ENCODE measurements around the gene NNT.
"Not testable (repeated sequence)": the region's sequence is repeated elsewhere in the genome, so short reads cannot be mapped to it uniquely, and the experiment has no call there.

Gene NNT

GRCh38 chr5:43602461-43603343 lies at the start of gene NNT:
Gene NNT (plus strand): TSS chr5:43603180. CDS start chr5:43609196, 6,016 bp downstream.
- H3K27me3 Mint-ChIP-seq: no peaks in the 10 kb centered on the region
- H3K9me3 Mint-ChIP-seq: no peaks in the 10 kb centered on the region
- peak within 1 kb of the TSS; percentile 99 for H3K27ac Mint-ChIP-seq
- peaks cover 12% of the 10 kb centered on the region for H3K36me3 Mint-ChIP-seq
- peaks cover 51% of the 10 kb centered on the region for H3K4me1 Mint-ChIP-seq
- peak within 1 kb of the TSS; percentile 93 for H3K4me3 Mint-ChIP-seq

DNA sequence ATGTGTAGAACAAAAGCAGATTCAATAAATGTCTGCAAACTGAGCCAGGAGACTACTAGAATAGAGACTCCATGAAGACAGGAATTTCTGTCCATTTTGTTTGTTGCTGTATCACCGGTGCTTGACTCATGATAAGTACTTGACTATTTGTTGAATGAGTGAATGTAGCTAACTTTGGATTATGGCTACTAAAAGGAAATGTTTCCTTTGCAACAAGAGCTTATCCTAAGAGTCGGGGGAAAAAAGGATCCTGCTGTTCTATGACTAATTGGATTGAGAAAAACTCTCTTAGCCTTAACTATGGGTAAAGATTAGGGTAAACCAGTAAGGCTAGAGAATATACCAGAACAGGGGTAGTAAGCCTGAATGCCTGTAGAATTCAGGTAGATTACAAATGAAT lies 49.6 kb upstream of the NNT start:
- peaks cover 3% of the 10 kb centered on the region for H3K36me3 Mint-ChIP-seq
- H3K9me3 Mint-ChIP-seq: no peaks in the 10 kb centered on the region
- H3K27ac Mint-ChIP-seq: no peak overlapping the region

DNA sequence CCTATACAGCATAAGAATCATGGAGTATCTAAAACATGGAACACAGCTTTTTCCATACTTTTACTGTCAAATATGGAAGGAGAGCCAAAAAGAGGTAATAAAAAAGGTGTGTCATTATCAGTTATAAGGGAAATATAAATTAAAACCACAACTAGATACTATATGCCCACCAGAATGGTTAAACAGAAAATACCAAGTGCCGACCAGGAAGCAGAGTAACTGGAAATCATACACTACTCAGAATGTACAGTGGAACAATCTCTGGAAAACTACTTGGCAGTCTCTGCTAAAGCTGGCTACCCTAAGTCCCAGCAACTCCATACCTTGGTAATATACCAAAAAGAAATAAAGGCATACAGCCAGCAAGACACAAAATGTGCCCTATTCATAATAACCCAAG lies 48.5 kb upstream of the NNT start:
- no peaks in the 10 kb centered on the region for H3K36me3 Mint-ChIP-seq
- H3K4me1 Mint-ChIP-seq: peaks cover 10% of the 10 kb centered on the region
- H3K27ac Mint-ChIP-seq: no peak overlapping the region
- no peaks in the 10 kb centered on the region for H3K27me3 Mint-ChIP-seq
- H3K9me3 Mint-ChIP-seq: no peaks in the 10 kb centered on the region
- H3K4me3 Mint-ChIP-seq: no peak overlapping the region

More for the DNA sequence above, 49.6 kb upstream of the NNT start:
- no peak overlapping the region for H3K4me3 Mint-ChIP-seq
- H3K27me3 Mint-ChIP-seq: no peaks in the 10 kb centered on the region
- H3K4me1 Mint-ChIP-seq: peaks cover 13% of the 10 kb centered on the region

DNA sequence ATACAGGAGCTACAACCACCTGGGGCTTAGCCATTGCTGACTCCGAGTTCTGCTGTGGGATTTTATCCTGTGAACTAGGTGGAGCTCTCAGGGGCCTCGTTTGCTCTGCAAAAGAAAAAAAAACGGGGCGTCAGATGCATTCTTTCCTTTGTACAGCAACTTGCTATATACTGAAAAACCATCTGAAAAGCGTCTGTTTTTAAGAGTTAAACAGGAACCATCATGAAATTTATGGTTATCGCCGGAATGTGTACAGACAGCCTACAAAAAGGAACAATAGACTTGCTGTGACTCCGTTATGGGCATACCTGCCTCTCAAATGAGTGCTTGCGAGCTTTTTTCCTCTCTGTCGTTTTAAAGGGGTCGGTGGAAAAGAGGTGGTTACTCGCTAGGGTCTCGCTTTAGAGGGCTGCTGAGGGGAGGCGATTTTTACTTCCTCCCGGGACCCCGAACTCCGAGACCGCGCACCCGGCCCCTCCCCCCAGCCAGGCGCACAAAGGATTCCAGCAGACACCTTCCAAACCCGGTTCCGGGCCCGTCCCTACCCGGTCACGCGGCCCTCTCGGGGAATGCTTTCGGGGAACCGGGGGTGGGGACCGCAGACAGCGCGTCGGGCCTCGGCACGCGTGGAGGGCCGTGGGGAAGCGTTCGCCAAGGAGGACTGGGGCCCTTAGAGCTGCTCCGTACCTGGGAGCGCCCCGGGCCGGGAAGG lies 46.9 kb upstream of the NNT start:
- Mint-ChIP-seq H3K4me1 (peaks cover 10% of the 10 kb centered on the region), H3K9me3 (no peaks in the 10 kb centered on the region), H3K4me3 (no peak overlapping the region), H3K27ac (peak overlapping the region; percentile 92), H3K27me3 (no peaks in the 10 kb centered on the region), H3K36me3 (no peaks in the 10 kb centered on the region)

DNA sequence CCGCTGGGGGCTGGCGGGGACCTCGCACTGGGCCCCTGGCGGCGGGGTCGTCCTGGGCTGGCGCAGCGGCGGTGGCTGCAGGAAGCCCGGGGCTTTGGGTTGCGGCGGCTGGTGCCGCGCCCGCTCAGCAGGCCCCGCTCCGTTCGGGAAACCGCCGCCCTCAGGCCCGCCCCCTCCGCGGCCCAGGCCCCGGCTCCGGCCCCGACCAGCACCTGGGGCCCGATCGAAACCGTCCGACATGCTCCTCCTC lies 46.4 kb upstream of the NNT start:
- not testable (repeated sequence) for H3K27me3 Mint-ChIP-seq, H3K36me3 Mint-ChIP-seq, H3K9me3 Mint-ChIP-seq, H3K27ac Mint-ChIP-seq, H3K4me1 Mint-ChIP-seq
- H3K4me3 Mint-ChIP-seq: peak overlapping the region; percentile 88

- peaks cover 10% of the 10 kb centered on the region for H3K4me1 Mint-ChIP-seq
- no peaks in the 10 kb centered on the region for H3K27me3 Mint-ChIP-seq
- H3K27ac Mint-ChIP-seq: peak within 1 kb of the TSS; percentile 96
- H3K9me3 Mint-ChIP-seq: no peaks in the 10 kb centered on the region
- peak within 1 kb of the TSS; percentile 88 for H3K4me3 Mint-ChIP-seq
- no peaks in the 10 kb centered on the region for H3K36me3 Mint-ChIP-seq
Observed at GRCh38 chr5:43556857-43557542, 46.0 kb upstream of the NNT start, which contains the start of gene PAIP1. Gene PAIP1 (minus strand): TSS chr5:43557077. CDS start chr5:43556846, 231 bp downstream.

DNA sequence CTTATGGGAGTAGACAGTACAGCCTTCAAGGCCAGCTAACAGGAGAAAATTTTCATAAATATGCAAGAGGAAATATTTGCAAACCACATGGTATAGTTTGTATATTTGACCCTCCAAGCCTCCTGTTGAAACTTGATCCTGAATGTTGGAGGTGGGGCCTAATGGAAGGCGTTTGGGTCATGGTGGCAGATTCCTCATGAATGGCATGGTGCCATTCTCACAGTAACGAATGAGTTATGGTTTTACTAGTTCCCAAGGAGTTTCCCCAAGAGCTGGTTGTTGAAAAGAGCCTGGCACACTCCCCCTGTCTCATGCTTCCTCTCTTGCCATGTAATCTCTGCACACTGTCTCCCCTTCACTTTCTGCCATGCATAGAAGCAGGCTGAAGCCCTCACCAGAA lies 42.9 kb upstream of the NNT start:
- H3K9me3 Mint-ChIP-seq: no peaks in the 10 kb centered on the region
- no peaks in the 10 kb centered on the region for H3K36me3 Mint-ChIP-seq
- no peak overlapping the region for H3K27ac Mint-ChIP-seq
- peaks cover 3% of the 10 kb centered on the region for H3K27me3 Mint-ChIP-seq
- peaks cover 10% of the 10 kb centered on the region for H3K4me1 Mint-ChIP-seq
- H3K4me3 Mint-ChIP-seq: no peak overlapping the region

DNA sequence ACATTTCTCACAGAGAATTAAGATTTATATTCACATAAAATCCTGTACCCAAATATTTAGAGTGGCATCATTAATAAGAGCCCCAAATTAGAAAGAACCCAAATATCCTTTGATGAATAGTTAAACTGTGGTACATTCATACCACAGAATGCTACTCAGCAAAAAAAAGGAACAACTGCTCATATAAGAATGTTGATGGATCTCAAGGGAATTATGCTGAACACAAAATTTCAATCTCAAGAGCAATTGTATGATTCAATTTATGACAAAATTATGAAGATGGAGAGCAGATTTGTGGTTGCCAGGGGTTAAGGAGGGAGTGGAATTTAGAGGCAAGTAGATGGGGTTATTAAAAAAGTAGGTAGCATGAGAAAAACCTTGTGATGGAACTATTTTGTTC lies 41.6 kb upstream of the NNT start:
- H3K9me3 Mint-ChIP-seq: no peaks in the 10 kb centered on the region
- H3K4me3 Mint-ChIP-seq: no peak overlapping the region
- H3K4me1 Mint-ChIP-seq: peaks cover 10% of the 10 kb centered on the region
- H3K36me3 Mint-ChIP-seq: no peaks in the 10 kb centered on the region
- H3K27ac Mint-ChIP-seq: no peak overlapping the region
- H3K27me3 Mint-ChIP-seq: peaks cover 3% of the 10 kb centered on the region

DNA sequence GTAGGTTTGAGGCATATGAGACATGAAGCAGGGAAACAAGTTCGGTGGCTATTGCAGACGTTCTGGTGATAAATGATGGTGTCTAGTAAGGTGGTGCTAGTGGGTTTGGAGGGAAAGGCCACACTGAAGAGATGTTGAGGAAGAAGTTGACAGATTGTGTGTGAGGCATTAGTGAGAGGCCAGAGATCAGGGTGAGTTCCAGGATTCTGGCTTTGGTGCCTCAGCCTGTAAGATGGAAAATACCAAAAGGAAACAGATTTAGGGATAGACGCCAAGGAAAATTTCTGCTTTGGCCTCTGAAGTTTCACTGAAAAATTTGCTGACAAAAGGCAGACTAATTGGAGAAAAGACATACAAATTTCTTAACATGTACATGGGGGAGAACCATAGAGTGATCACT lies 39.7 kb upstream of the NNT start:
- H3K4me3 Mint-ChIP-seq: no peak overlapping the region
- H3K4me1 Mint-ChIP-seq: peaks cover 3% of the 10 kb centered on the region
- H3K9me3 Mint-ChIP-seq: no peaks in the 10 kb centered on the region
- H3K27ac Mint-ChIP-seq: no peak overlapping the region
- H3K36me3 Mint-ChIP-seq: no peaks in the 10 kb centered on the region
- H3K27me3 Mint-ChIP-seq: peaks cover 3% of the 10 kb centered on the region

- Mint-ChIP-seq H3K27me3 (peaks cover 3% of the 10 kb centered on the region), H3K9me3 (no peaks in the 10 kb centered on the region), H3K4me1 (no peaks in the 10 kb centered on the region), H3K27ac (no peak overlapping the region), H3K4me3 (no peak overlapping the region), H3K36me3 (no peaks in the 10 kb centered on the region)
Observed at GRCh38 chr5:43564289-43564850, 38.6 kb upstream of the NNT start.

- Mint-ChIP-seq H3K36me3 (no peaks in the 10 kb centered on the region), H3K4me3 (no peak overlapping the region), H3K4me1 (no peaks in the 10 kb centered on the region), H3K27me3 (peaks cover 3% of the 10 kb centered on the region), H3K9me3 (no peaks in the 10 kb centered on the region), H3K27ac (no peak overlapping the region)
Observed at GRCh38 chr5:43565043-43565442, 37.9 kb upstream of the NNT start.

DNA sequence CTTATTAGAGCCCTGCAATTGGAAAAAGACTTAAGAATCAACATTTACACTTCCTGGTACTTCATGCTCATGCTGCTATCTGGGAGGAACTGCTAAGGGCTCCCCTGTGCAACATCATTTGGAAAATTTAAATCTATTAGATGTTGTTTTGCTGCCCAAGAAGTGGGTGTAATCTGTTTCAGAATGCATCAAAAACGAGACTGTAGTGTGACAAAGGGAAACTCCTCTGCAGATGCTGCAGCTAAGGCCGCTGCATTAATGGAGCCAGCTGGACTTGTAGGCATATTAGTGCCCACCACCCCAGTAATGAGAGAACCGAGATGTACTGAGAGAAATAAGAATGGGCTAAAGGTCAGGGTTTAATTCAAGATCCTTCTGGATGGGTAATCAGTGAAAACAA lies 35.0 kb upstream of the NNT start:
- Mint-ChIP-seq H3K4me3 (no peak overlapping the region), H3K27ac (no peak overlapping the region), H3K4me1 (no peaks in the 10 kb centered on the region), H3K27me3 (no peaks in the 10 kb centered on the region), H3K9me3 (no peaks in the 10 kb centered on the region), H3K36me3 (no peaks in the 10 kb centered on the region)

DNA sequence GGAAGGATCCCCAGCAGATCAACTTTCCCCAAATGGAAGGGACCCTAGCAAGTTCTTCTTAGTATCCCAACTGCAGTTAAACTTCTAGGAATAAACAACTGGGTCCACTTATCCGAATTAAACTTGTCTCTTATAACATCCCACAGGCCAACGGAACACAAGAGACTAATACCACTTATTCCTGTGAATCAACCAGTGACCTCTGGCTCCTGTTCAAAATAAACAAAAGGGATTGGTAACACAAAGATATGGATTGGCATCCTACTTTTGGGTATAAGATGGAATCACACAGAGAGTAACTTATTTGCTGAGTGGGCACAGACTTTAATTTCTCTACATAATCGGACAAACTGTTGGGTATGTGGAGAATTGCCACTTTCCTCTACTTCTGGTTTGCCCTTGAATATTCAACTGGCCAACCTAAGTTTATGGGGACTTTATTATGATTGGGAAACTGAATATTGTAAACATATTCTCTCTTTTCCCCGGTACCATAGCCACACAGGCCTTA lies 33.7 kb upstream of the NNT start:
- Mint-ChIP-seq H3K4me3 (no peak overlapping the region), H3K9me3 (no peaks in the 10 kb centered on the region), H3K27ac (no peak overlapping the region), H3K4me1 (no peaks in the 10 kb centered on the region), H3K27me3 (no peaks in the 10 kb centered on the region), H3K36me3 (no peaks in the 10 kb centered on the region)

DNA sequence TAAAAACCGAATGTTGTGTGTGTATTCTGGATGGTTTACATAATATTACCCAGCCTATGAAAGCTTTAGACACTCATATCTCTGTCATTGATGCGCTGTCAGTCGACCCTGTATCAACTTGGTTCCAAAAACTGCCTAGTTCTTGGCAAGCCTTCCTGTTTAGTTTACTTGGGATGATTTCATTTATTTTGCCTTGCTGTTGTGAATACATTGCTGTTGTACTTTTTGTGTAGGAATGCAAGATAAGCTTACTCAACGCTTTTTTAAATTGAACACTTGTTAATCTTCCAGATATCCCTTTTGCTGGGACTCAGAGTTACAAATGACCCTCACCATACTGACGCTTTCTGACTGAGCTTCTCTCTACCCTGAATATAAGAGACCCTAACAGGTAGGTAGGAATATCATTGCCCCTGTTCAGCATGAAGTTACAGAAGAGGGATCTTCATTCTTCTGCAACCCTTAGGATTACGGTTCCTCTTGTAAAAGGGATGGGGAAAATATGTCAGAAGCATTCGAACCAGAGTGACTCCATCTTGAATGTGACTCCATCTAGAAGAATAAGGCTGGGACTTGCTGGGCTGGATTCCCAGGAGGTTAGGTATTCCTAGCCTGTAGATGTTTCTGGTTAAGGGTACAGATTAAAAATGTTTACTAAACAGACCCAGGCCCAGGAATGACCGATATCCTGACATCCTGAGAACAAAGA lies 32.4 kb upstream of the NNT start:
- no peak overlapping the region for H3K4me3 Mint-ChIP-seq
- no peaks in the 10 kb centered on the region for H3K27me3 Mint-ChIP-seq
- no peak overlapping the region for H3K27ac Mint-ChIP-seq
- H3K4me1 Mint-ChIP-seq: no peaks in the 10 kb centered on the region
- peaks cover 8% of the 10 kb centered on the region for H3K36me3 Mint-ChIP-seq
- H3K9me3 Mint-ChIP-seq: no peaks in the 10 kb centered on the region

DNA sequence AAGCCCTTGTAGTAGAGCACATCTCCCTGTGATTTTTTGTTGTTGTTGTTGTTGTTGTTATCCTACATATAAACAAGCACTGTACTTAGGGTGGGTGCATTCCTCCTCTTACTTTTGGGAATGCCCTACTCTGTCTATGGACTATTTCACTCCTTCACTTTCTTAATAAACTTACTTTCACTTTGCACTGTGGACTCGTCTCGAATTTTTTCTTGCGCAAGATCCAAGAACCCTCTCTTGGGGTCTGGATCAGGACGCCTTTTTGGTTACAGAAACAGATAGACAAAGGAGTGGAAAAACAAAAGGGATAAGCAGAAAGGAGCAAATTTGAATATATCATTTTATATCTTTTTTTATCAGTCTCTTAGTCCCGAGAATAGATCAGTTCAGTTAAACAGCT lies 31.7 kb upstream of the NNT start:
- no peaks in the 10 kb centered on the region for H3K4me1 Mint-ChIP-seq
- H3K36me3 Mint-ChIP-seq: peaks cover 11% of the 10 kb centered on the region
- H3K9me3 Mint-ChIP-seq: no peaks in the 10 kb centered on the region
- H3K27me3 Mint-ChIP-seq: no peaks in the 10 kb centered on the region
- H3K27ac Mint-ChIP-seq: no peak overlapping the region
- H3K4me3 Mint-ChIP-seq: no peak overlapping the region
